Forelimb muscle (tissue), 1 donor: ENCODE measurements around the gene EIF4B. TPM values are rescaled to one million over a fixed set of nuclear protein-coding genes. Genes with fewer than 3 reads are reported as not detected.

Source experiments
- DNase-seq: peaks from one replicate; pipeline ENCODE4 v3.0.0-alpha.2; 2013; ENCODE audit warnings: low read depth
- polyA plus RNA-seq: library from polyadenylated mRNA; unstranded; fragments of 120-200 nt; gene quantifications from one replicate; pipeline ENCODE4 v1.2.1, GENCODE V29; 2013; ENCODE audit not compliant: insufficient read length

EIF4B gene
- polyA plus RNA-seq, 1 donor, result 449 TPM

GRCh38 chr12:53046655-53047220, 40.5 kb downstream of the EIF4B start:
- DNase-seq, result no peak

- no peak for DNase-seq
These were observed 41.2 kb downstream of the EIF4B start for GRCh38 chr12:53047221-53048032.

GRCh38 chr12:53048033-53048779, 42.0 kb downstream of the EIF4B start:
- DNase-seq, result no peak

GRCh38 chr12:53048780-53049401, 42.6 kb downstream of the EIF4B start:
- no peak for DNase-seq

GRCh38 chr12:53049571-53050318, 43.5 kb downstream of the EIF4B start, which contains the start of gene TNS2:
Gene TNS2 (plus strand): TSS chr12:53050065. CDS start chr12:53050186, 121 bp downstream.
- no peak for DNase-seq

DNA sequence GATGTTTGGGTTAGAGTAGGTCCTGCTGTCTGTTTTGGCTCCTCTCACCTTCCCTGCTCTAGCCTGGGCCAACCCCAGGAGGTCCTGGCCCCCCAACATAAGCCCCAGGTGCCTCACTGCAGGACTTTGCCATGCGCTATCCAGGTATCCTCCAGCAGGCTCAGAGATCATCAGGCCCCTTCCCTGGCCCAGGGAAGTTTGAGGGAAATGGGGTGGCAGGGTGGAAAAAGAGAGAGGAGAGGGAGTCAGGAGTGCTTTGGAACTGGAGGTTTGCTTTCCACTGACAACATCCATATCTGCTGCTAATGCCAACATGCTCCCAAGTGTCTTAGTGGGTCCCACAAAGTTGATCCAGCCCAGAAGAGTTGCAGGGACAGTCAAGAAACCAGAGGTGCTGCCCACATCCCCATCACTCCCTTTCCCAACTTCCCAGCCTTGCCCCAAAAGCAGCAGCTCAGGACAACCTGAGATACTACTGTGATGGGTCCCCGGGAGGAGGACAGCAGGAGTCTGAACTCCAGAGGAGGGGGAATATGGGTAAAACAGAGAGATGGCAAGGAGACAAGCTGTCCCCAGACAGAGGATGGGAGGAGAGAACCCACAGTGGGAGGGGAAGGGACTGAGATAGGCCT, 44.3 kb downstream of the EIF4B start:
- DNase-seq, result no peak

GRCh38 chr12:53051058-53051880, 45.0 kb downstream of the EIF4B start:
- DNase-seq, result no peak

- DNase-seq, result no peak
These were observed 45.7 kb downstream of the EIF4B start for GRCh38 chr12:53051881-53052412.

- no peak for DNase-seq
These were observed 46.4 kb downstream of the EIF4B start for GRCh38 chr12:53052419-53053217.

DNA sequence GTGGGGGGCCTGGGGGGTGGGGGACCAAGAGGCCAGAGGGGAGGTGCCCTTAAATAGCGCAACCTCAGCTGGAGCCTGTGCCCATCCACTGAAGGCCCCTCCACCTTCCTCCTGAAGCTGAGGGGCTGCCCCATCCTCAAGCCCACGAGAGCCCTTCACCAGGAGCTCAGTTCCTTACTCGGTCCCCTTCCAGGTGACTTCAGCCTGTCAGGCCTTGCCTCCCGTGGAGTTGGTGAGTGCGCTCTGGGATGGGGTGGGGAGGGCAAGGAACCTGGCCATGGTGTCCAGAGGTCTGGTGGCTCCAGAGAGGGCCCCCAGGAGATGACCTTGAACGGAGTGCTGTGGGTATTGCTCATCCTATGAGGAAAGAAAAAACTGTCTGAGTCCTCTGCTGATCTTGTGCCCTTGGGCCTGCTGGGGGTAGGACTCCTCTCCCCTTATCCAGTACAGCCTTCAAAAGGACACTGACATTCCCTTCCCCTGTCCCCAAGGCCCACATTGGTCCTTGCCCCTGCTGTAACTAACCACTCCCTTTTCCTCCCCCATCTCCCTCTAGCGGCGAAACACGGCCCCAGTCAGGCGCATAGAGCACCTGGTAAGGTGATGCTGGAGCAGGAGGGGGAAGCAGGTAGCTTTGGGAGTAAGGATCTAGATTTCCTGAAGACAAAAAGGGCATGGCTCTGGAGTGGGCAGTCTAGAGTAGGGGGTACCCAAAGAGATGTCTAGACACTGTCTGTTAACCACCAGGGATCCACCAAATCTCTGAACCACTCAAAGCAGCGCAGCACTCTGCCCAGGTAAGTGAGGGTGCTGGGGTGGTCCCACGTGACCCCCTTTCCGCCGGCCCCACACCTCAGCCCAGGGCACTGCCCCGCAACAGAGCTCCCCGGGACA, 47.2 kb downstream of the EIF4B start:
- DNase-seq, result no peak

DNA sequence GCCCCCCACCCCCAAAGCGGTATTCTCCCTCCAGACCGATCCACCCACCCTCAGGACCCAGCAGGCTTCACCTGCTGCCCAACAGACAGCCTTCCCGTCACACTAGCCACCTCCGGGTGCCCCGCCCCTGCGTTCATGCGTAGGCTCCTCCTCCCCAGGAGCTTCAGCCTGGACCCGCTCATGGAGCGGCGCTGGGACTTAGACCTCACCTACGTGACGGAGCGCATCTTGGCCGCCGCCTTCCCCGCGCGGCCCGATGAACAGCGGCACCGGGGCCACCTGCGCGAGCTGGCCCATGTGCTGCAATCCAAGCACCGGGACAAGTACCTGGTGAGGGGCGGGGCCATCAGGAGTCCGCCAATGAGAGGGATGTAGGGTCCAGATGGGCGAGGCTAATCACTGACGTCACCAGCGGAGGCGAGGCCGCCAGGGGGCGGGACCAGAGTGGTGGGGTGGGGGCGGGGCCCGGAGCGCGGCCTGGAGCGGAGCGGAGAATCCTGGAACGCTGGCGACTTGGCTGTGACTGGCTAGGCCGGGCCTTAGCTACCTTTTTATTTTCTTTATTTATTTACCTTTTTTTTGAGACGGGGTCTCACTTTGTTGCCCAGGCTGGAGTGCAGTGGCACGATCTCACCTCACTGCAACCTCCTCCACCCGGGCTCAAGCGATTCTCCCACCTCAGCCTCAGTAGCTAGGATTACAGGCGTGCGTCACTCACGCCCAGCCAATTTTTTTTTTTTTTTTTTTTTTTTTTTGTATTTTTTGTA, 48.0 kb downstream of the EIF4B start:
- DNase-seq, result no peak

- no peak for DNase-seq
These were observed 49.4 kb downstream of the EIF4B start for GRCh38 chr12:53055471-53056266.

- no peak for DNase-seq
These were observed 50.0 kb downstream of the EIF4B start for GRCh38 chr12:53056296-53056695.

DNA sequence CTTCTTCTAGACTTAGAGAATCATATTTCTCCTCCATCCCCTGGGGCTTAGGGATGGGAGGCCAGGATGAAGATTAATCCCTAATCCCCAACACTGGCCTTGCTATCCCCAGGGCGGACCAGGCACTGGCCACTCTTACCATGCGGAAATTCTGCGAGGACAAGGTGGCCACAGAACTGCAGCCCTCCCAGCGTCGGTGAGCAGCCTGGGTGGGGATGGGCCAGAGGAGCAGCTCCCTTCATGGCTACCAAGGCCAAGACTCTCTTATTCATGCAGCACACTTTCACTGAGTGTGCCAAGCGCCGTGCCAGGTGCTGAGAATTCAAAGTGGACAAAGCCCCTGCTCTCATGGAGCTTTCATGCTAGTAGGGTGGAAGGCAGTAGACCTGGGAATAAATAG, 50.6 kb downstream of the EIF4B start:
- DNase-seq, result no peak

DNA sequence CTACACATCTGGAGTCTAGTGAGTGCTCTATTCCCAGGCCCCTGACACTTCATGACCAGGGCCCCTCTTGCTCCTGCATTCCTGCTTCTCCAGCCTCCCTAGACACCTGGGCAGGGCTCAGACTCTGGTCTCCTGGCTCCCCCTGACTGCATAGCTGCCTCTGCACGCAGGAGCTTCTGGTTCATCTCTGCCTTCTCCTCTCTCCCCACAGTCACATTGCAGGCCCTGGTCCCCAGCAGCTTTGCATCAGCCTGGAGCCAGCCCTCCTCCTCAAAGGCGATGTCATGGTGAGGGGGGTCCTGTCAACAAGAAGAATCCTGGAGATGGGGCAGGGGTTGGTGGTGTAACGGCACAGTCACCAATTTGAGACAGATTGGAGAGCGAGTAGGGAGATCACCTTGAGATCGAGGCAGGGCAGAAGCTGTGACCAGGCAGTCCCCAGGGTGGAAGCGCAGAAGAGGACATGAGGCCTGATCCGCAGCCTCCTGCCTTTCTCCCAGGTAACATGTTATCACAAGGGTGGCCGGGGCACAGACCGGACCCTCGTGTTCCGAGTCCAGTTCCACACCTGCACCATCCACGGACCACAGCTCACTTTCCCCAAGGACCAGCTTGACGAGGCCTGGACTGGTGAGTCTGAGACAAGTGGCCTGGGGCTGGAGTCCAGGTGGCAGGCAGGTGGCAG, 51.7 kb downstream of the EIF4B start:
- DNase-seq, result no peak
